ENCODE measurements around the gene TFAP2E. TPM values are rescaled to one million over a fixed set of nuclear protein-coding genes. Genes with fewer than 3 reads are reported as not detected.

The TFAP2E gene
- total and polyA plus RNA-seq, 4 donors, result 0.07 to 0.21 (median 0.09) TPM

DNA sequence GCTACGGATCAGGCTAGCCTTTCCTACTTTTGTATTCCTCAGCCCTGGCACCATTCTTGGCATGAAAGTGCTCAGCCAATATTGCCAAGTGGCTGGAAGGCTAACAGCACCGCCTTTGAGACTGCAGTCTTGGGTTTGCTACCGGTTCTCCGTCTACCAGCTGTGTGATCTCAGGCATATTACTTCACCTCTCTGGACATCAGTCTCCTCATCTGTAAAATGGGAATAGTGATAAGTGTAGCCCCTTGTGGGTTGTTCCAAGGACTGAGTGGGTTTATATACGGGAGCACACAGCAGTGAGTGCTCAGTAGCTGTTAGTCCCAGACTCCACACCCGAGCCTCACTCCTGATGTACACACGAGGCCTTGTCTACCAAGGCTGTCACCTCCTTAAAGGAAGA is 13.7 kb downstream of the TFAP2E start (continued):
- TF ChIP-seq RAD21 (IDR thresholded peaks at IDR 0.05), result no peak
- no peak for TF ChIP-seq RXRA (IDR thresholded peaks at IDR 0.05)
- TF ChIP-seq, protein P1, sequence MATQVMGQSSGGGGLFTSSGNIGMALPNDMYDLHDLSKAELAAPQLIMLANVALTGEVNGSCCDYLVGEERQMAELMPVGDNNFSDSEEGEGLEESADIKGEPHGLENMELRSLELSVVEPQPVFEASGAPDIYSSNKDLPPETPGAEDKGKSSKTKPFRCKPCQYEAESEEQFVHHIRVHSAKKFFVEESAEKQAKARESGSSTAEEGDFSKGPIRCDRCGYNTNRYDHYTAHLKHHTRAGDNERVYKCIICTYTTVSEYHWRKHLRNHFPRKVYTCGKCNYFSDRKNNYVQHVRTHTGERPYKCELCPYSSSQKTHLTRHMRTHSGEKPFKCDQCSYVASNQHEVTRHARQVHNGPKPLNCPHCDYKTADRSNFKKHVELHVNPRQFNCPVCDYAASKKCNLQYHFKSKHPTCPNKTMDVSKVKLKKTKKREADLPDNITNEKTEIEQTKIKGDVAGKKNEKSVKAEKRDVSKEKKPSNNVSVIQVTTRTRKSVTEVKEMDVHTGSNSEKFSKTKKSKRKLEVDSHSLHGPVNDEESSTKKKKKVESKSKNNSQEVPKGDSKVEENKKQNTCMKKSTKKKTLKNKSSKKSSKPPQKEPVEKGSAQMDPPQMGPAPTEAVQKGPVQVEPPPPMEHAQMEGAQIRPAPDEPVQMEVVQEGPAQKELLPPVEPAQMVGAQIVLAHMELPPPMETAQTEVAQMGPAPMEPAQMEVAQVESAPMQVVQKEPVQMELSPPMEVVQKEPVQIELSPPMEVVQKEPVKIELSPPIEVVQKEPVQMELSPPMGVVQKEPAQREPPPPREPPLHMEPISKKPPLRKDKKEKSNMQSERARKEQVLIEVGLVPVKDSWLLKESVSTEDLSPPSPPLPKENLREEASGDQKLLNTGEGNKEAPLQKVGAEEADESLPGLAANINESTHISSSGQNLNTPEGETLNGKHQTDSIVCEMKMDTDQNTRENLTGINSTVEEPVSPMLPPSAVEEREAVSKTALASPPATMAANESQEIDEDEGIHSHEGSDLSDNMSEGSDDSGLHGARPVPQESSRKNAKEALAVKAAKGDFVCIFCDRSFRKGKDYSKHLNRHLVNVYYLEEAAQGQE (IDR thresholded peaks at IDR 0.05), result no peak

DNA sequence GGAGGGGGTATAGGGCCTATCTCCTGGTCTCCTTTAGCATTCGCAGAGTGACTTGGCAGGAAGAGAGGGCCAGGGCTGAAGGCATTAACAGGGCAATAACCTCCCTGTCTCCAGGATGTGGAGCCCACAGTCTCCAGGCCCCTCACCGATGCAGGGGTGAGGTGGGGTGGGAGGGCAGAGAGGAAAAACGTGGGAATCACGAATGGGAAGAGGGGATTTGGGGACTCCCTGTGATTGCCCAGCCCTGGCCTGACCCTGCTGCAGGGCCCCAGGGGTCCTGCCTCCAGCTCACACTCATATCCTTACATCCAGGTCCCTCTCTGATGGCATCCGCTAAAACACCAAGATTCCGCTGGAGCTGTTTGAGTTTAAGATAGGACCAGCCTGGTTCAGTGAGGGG is 14.6 kb downstream of the TFAP2E start:
- no peak for DNase-seq (ENCODE audit: low spot score)
- no peaks in the 10 kb centered on the region for H3K9me3 ChIP-seq (ENCODE audit: control insufficient read depth in 4 of 4, low read length in 3 of 4)
- no peaks in the 10 kb centered on the region for H3K4me1 ChIP-seq (ENCODE audit: control insufficient read depth in 4 of 4, insufficient read depth in 4 of 4, low read length in 3 of 4)
- H3K27ac ChIP-seq (ENCODE audit: low read depth in 1 of 2, low read length in 2 of 2), result no peak overlapping the region
- no peak for TF ChIP-seq TAF1 (conservative IDR thresholded peaks at IDR 0.05)
- no peak for TF ChIP-seq JUND (IDR thresholded peaks at IDR 0.05)
- no peak for TF ChIP-seq SP1 (IDR thresholded peaks at IDR 0.05)
- no peak for TF ChIP-seq EGR1 (IDR thresholded peaks at IDR 0.05; ENCODE audit: low read depth in 2 of 2)
- TF ChIP-seq RXRA (IDR thresholded peaks at IDR 0.05), result no peak
- TF ChIP-seq HNF4G (IDR thresholded peaks at IDR 0.05), result no peak
- TF ChIP-seq, protein P1 (IDR thresholded peaks at IDR 0.05), result no peak
- TF ChIP-seq, protein P2, sequence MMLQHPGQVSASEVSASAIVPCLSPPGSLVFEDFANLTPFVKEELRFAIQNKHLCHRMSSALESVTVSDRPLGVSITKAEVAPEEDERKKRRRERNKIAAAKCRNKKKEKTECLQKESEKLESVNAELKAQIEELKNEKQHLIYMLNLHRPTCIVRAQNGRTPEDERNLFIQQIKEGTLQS (IDR thresholded peaks at IDR 0.05), result no peak
- no peak overlapping the region for H3K9ac ChIP-seq (ENCODE audit: low read depth in 1 of 2, low read length in 2 of 2)
- WGBS, result 90% methylated on average over 6 of the region's 6 CpGs
- no peak overlapping the region for H3K4me3 ChIP-seq (ENCODE audit: low read depth in 1 of 3, low read length in 3 of 3)
- no peaks in the 10 kb centered on the region for H3K36me3 ChIP-seq (ENCODE audit: control insufficient read depth in 4 of 4, insufficient read depth in 3 of 4, low read depth in 1 of 4, low read length in 3 of 4)
- no peaks in the 10 kb centered on the region for H3K27me3 ChIP-seq (ENCODE audit: control insufficient read depth in 4 of 4, insufficient read depth in 4 of 4, low read length in 3 of 4)

DNA sequence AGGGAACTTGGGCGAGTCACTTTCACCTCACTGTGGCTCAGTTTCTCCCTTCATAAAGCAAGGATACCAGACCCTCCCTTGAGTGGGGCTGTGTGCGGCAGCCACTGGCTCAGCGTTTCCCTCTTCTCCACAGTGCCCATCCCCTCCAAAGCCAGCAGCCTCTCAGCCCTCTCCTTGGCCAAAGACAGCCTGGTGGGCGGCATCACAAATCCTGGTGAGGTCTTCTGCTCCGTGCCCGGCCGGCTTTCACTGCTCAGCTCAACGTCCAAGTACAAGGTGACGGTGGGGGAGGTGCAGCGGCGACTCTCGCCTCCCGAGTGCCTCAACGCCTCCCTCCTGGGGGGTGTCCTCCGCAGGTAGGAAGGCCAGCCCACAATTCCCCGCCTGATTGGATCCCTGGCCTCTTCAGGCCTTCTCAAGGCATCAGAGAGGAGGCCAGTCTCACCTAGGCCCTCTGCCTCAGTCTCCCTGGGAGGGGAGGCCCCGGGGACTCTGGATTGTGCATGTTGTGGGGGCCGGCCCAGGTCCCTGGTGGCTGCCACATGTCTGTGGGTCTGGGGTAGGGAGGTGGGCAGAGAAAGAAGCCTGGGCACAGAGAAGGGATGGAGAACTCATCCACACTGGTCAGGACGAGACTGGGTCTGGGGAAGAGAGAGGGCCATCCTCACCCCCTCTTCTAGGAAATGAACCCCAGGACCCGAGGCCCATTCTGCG is 15.2 kb downstream of the TFAP2E start:
- no peak overlapping the region for H3K4me3 ChIP-seq (ENCODE audit: low read depth in 1 of 3, low read length in 3 of 3)
- 74% methylated on average over 21 of the region's 21 CpGs for WGBS
- H3K9ac ChIP-seq (ENCODE audit: low read depth in 1 of 2, low read length in 2 of 2), result no peak overlapping the region
- DNase-seq (ENCODE audit: low spot score), result no peak
- no peaks in the 10 kb centered on the region for H3K4me1 ChIP-seq (ENCODE audit: control insufficient read depth in 4 of 4, insufficient read depth in 4 of 4, low read length in 3 of 4)
- H3K27ac ChIP-seq (ENCODE audit: low read depth in 1 of 2, low read length in 2 of 2), result no peak overlapping the region
- H3K9me3 ChIP-seq (ENCODE audit: control insufficient read depth in 4 of 4, low read length in 3 of 4), result no peaks in the 10 kb centered on the region
- no peaks in the 10 kb centered on the region for H3K27me3 ChIP-seq (ENCODE audit: control insufficient read depth in 4 of 4, insufficient read depth in 4 of 4, low read length in 3 of 4)
- H3K36me3 ChIP-seq (ENCODE audit: control insufficient read depth in 4 of 4, insufficient read depth in 3 of 4, low read depth in 1 of 4, low read length in 3 of 4), result no peaks in the 10 kb centered on the region
- TF ChIP-seq TAF1 (conservative IDR thresholded peaks at IDR 0.05), result no peak
- TF ChIP-seq HNF4G (IDR thresholded peaks at IDR 0.05), result no peak
- TF ChIP-seq GABPA (IDR thresholded peaks at IDR 0.05 in 1 of 2, conservative IDR thresholded peaks at IDR 0.05 in 1 of 2), result no peak
- no peak for TF ChIP-seq FOXA1 (IDR thresholded peaks at IDR 0.05)
- TF ChIP-seq RAD21 (IDR thresholded peaks at IDR 0.05), result no peak
- TF ChIP-seq FOXA2 (IDR thresholded peaks at IDR 0.05), result no peak
- TF ChIP-seq, protein P3, sequence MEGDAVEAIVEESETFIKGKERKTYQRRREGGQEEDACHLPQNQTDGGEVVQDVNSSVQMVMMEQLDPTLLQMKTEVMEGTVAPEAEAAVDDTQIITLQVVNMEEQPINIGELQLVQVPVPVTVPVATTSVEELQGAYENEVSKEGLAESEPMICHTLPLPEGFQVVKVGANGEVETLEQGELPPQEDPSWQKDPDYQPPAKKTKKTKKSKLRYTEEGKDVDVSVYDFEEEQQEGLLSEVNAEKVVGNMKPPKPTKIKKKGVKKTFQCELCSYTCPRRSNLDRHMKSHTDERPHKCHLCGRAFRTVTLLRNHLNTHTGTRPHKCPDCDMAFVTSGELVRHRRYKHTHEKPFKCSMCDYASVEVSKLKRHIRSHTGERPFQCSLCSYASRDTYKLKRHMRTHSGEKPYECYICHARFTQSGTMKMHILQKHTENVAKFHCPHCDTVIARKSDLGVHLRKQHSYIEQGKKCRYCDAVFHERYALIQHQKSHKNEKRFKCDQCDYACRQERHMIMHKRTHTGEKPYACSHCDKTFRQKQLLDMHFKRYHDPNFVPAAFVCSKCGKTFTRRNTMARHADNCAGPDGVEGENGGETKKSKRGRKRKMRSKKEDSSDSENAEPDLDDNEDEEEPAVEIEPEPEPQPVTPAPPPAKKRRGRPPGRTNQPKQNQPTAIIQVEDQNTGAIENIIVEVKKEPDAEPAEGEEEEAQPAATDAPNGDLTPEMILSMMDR (IDR thresholded peaks at IDR 0.05; ENCODE audit: low read depth, low read length, missing input control), result no peak
- TF ChIP-seq, protein P1 (IDR thresholded peaks at IDR 0.05), result no peak
- TF ChIP-seq, protein P2 (IDR thresholded peaks at IDR 0.05), result no peak
- TF ChIP-seq NR2F2 (IDR thresholded peaks at IDR 0.05), result no peak
- TF ChIP-seq HNF4A (conservative IDR thresholded peaks at IDR 0.05), result no peak
- no peak for TF ChIP-seq JUND (IDR thresholded peaks at IDR 0.05)
- no peak for TF ChIP-seq YY1 (IDR thresholded peaks at IDR 0.05)
